ENCODE data around the gene ACVR2B. TPM values are rescaled to one million over a fixed set of nuclear protein-coding genes. Genes with fewer than 3 reads are reported as not detected.
"Not testable (repeated sequence)": the region's sequence is repeated elsewhere in the genome, so short reads cannot be mapped to it uniquely, and the experiment has no call there.

ACVR2B gene
- total RNA-seq (1 to 10 TPM; 5.5 to 6.0 TPM), polyA plus RNA-seq (0.43 TPM)

DNA sequence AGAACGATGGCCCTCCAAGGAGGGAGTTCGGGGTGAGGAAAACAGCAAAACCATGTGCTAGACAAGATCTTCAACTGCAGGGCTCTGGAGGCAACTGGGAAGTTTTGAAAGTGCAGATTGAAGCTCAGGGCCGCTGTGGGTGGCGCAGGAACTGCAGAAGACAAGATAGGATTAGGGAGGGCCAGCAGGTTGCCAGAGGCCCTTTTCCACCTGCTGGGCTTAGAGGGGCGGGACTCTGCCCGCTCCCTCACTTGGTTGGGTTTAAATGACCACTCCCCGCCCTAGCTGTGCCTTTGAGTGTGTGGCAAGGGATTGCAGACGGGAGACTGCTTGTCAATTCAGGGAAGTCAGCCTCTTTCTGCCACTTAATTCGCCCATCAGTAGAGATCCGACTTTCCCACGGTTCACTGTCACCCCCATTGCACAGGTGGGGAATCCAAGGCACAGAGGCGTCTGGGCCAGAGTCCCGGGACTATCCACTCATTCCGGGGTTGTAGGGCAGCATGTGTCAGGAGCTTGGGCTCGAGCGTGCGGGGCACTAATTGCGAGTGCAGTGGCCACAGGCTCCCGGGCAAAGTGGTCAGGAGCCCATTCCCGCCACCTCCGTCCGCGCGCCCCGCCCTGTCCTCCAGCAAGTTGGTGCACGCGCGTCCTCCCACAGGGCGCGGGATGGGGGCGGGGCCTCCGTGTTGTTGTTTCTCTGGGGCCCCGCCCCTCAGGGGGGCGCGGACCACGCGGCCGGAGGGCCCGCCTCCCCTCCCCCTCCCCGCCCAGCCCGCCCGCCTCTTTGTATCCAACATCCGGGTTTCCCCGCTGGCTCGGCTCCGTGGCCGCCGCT is at the start of gene ACVR2B:
ACVR2B (plus strand) TSS at position 816 of the 838 bp plus-strand sequence. CDS start 433 bp downstream, outside the sequence.
- H3K4me1 ChIP-seq (ENCODE audit: insufficient read depth, low read length), result peaks cover 19% of the 10 kb centered on the region
- peaks cover 0 to 4% (median 0%) of the 10 kb centered on the region in 3 donors for H3K36me3 Mint-ChIP-seq
- peak; percentile 37 to 77 (median 54) for DNase-seq
- H3K4me1 Mint-ChIP-seq, result peaks cover 13 to 32% (median 14%) of the 10 kb centered on the region in 3 donors
- peaks cover 11 to 17% of the 10 kb centered on the region in 2 donors for H3K27me3 Mint-ChIP-seq
- H3K9me3 Mint-ChIP-seq, result no peaks in the 10 kb centered on the region
- H3K27me3 ChIP-seq (ENCODE audit: insufficient read depth, low read length, poor library complexity, severe bottlenecking), result no peaks in the 10 kb centered on the region
- peak within 1 kb of the TSS; percentile 91 to 97 (median 96) for H3K4me3 Mint-ChIP-seq
- H3K27ac ChIP-seq (ENCODE audit: low read depth, low read length), result peak within 1 kb of the TSS; percentile 55
- no peaks in the 10 kb centered on the region for H3K36me3 ChIP-seq (ENCODE audit: insufficient read depth, low read length)
- no peaks in the 10 kb centered on the region for H3K9me3 ChIP-seq (ENCODE audit: low read length)
- H3K27ac Mint-ChIP-seq, result peak within 1 kb of the TSS; percentile 36 to 91 (median 86)
- peak within 1 kb of the TSS; percentile 67 for H3K4me3 ChIP-seq (ENCODE audit: low read length)
- ChIA-PET POLR2A (no interaction called here), CTCF (interaction anchor here (0.8 to 1.2 kb wide), 2 partner anchors 26 to 106 kb away, joined by 3 to 8 read pairs; partner anchors contain the start of gene XYLB)

- H3K9me3 ChIP-seq (ENCODE audit: low read length), result no peaks in the 10 kb centered on the region
- POLR2A ChIA-PET, result no interaction called here
- no peak overlapping the region for H3K4me3 ChIP-seq (ENCODE audit: low read length)
- no peaks in the 10 kb centered on the region for H3K4me1 ChIP-seq (ENCODE audit: insufficient read depth, low read length)
- Mint-ChIP-seq H3K4me3 (no peak overlapping the region), H3K36me3 (peaks cover 0 to 4% (median 2%) of the 10 kb centered on the region in 3 donors), H3K27ac (peak overlapping the region in 1 of 8 donors; percentile 24), H3K27me3 (no peaks in the 10 kb centered on the region), H3K9me3 (no peaks in the 10 kb centered on the region), H3K4me1 (no peaks in the 10 kb centered on the region)
- H3K27me3 ChIP-seq (ENCODE audit: insufficient read depth, low read length, poor library complexity, severe bottlenecking), result no peaks in the 10 kb centered on the region
- no peak for DNase-seq
- CTCF ChIA-PET, result interaction anchor here (0.8 kb wide), 1 partner anchor 58 kb away, joined by 3 read pairs; the partner anchor contains the start of gene XYLB
- no peaks in the 10 kb centered on the region for H3K36me3 ChIP-seq (ENCODE audit: insufficient read depth, low read length)
- no peak overlapping the region for H3K27ac ChIP-seq (ENCODE audit: low read depth, low read length)
Measured at GRCh38 chr3:38404286-38404685, 49.4 kb upstream of the ACVR2B start.

DNA sequence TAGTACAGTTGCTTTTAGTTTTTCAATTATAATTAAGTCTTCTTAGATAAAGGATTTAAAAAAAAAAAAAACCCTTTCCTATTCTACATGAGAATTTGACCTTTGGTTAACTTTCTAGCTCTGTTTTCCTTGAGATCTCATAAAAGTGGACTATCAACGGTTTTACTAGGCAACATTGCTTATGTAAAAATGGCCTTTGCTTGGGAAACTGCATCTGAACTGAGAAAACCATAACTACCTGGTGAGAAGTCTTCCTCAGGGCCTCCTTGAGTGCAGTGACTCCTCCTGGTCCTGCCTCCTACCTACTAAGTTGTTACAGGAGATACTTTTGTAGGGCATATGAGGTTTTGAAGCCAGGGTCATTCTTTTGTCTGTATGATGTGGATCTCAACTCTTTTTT is 42.1 kb upstream of the ACVR2B start:
- Histone ChIP-seq H3K36me3 (ENCODE audit: insufficient read depth, low read length) (no peaks in the 10 kb centered on the region), H3K4me1 (ENCODE audit: insufficient read depth, low read length) (no peaks in the 10 kb centered on the region), H3K9me3 (ENCODE audit: low read length) (no peaks in the 10 kb centered on the region), H3K27me3 (ENCODE audit: insufficient read depth, low read length, poor library complexity, severe bottlenecking) (no peaks in the 10 kb centered on the region), H3K4me3 (ENCODE audit: low read length) (no peak overlapping the region), H3K27ac (ENCODE audit: low read depth, low read length) (no peak overlapping the region)
- H3K4me1 Mint-ChIP-seq, result no peaks in the 10 kb centered on the region
- no peaks in the 10 kb centered on the region for H3K27me3 Mint-ChIP-seq
- ChIA-PET POLR2A (interaction anchor here (0.7 kb wide), 1 partner anchor 53 kb away, joined by 4 read pairs; no protein-coding TSS in a partner anchor), CTCF (interaction anchor here (0.7 kb wide), 1 partner anchor 205 kb away, joined by 3 read pairs; no protein-coding TSS in a partner anchor)
- H3K4me3 Mint-ChIP-seq, result no peak overlapping the region
- no peak for DNase-seq
- H3K9me3 Mint-ChIP-seq, result peaks cover 0 to 4% (median 0%) of the 10 kb centered on the region in 5 donors
- H3K27ac Mint-ChIP-seq, result no peak overlapping the region
- H3K36me3 Mint-ChIP-seq, result peaks cover 0 to 4% (median 0%) of the 10 kb centered on the region in 3 donors

DNA sequence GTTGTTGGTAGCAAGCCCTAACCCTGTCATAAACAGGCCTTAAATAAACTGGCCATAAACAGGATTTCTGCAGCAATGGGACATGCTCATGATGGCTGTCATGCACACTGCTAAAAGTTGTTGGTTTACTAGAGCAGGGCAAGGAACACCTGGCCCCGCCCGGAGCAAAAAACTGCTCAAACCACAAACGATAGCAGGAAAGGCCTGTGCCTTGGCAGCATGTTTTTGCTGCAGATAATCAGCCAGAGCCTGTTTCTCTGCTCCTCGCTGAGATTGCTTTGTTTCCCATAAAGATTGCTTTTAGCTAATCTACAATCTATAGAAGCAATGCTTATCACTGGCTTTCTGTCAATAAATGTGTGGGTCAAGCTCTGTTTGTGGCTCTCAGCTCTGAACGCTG is 32.9 kb upstream of the ACVR2B start:
- POLR2A ChIA-PET; H3K36me3 Mint-ChIP-seq; H3K27me3 ChIP-seq (ENCODE audit: insufficient read depth, low read length, poor library complexity, severe bottlenecking); H3K27me3 Mint-ChIP-seq; CTCF ChIA-PET; H3K27ac ChIP-seq (ENCODE audit: low read depth, low read length); H3K4me3 ChIP-seq (ENCODE audit: low read length); H3K9me3 ChIP-seq (ENCODE audit: low read length); H3K9me3 Mint-ChIP-seq; H3K36me3 ChIP-seq (ENCODE audit: insufficient read depth, low read length); DNase-seq: not testable (repeated sequence)
- H3K4me1 Mint-ChIP-seq, result peaks cover 8 to 32% (median 27%) of the 10 kb centered on the region in 3 donors
- H3K4me1 ChIP-seq (ENCODE audit: insufficient read depth, low read length), result peaks cover 18% of the 10 kb centered on the region
- peak overlapping the region in 1 of 8 donors; percentile 35 for H3K27ac Mint-ChIP-seq
- peak overlapping the region in 1 of 7 donors; percentile 14 for H3K4me3 Mint-ChIP-seq

DNA sequence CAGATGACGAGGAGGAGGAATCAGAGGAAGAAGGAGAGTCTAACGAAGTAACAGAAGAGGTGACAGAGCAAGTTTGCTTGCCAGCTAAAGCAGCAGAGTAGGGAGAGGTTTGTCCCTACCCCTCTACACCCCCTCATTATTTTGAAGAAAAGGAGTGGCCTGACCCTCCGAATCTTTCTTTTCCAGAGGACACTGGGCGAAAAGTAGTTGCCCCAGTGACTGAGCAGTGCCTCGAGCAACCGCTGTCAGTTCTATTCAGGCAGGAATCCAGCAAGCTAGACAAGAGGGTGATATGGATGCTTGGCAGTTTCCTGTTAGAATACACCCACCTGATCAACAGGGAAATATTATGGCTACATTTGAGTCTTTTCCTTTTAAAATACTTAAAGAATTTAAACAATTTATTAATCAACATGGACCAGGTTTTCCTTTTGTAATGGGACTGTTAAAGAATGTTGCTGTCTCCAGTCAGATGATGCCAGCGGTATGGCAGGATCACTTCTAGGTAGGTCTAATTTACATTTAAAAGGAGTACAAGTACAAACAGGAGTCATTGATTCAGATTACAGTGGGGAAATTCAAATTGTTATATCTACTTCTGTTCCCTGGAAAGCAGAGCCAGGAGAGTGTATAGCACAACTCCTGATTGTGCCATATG is 31.9 kb upstream of the ACVR2B start:
- no peak overlapping the region for H3K4me3 Mint-ChIP-seq
- Histone ChIP-seq H3K9me3 (ENCODE audit: low read length) (no peaks in the 10 kb centered on the region), H3K4me1 (ENCODE audit: insufficient read depth, low read length) (peaks cover 25% of the 10 kb centered on the region), H3K27me3 (ENCODE audit: insufficient read depth, low read length, poor library complexity, severe bottlenecking) (no peaks in the 10 kb centered on the region), H3K36me3 (ENCODE audit: insufficient read depth, low read length) (no peaks in the 10 kb centered on the region), H3K4me3 (ENCODE audit: low read length) (no peak overlapping the region), H3K27ac (ENCODE audit: low read depth, low read length) (no peak overlapping the region)
- POLR2A ChIA-PET, result no interaction called here
- DNase-seq, result no peak
- CTCF ChIA-PET, result no interaction called here
- no peaks in the 10 kb centered on the region for H3K9me3 Mint-ChIP-seq
- H3K36me3 Mint-ChIP-seq, result no peaks in the 10 kb centered on the region
- H3K27me3 Mint-ChIP-seq, result peaks cover 0 to 3% of the 10 kb centered on the region in 2 donors
- H3K4me1 Mint-ChIP-seq, result peaks cover 16 to 43% (median 38%) of the 10 kb centered on the region in 3 donors
- H3K27ac Mint-ChIP-seq, result no peak overlapping the region

- H3K36me3 Mint-ChIP-seq; POLR2A ChIA-PET; H3K9me3 ChIP-seq (ENCODE audit: low read length); H3K9me3 Mint-ChIP-seq; H3K27ac ChIP-seq (ENCODE audit: low read depth, low read length); H3K27me3 Mint-ChIP-seq; H3K27me3 ChIP-seq (ENCODE audit: insufficient read depth, low read length, poor library complexity, severe bottlenecking); H3K36me3 ChIP-seq (ENCODE audit: insufficient read depth, low read length): not testable (repeated sequence)
- CTCF ChIA-PET, result interaction anchor here (1.3 to 2.1 kb wide), 3 partner anchors 28 to 80 kb away, joined by 5 to 9 read pairs (median 5); partner anchors contain the start of gene XYLB
- Mint-ChIP-seq H3K27ac (peak overlapping the region in 5 of 8 donors; percentile 27 to 86 (median 51)), H3K4me3 (peak overlapping the region in 6 of 7 donors; percentile 35 to 80 (median 54)), H3K4me1 (peaks cover 26 to 49% (median 46%) of the 10 kb centered on the region in 3 donors)
- DNase-seq, result peak in 3 of 5 donors; percentile 14 to 50 (median 36)
- H3K4me3 ChIP-seq (ENCODE audit: low read length), result peak overlapping the region; percentile 48
- H3K4me1 ChIP-seq (ENCODE audit: insufficient read depth, low read length), result peaks cover 30% of the 10 kb centered on the region
Measured at GRCh38 chr3:38426798-38427426, 26.8 kb upstream of the ACVR2B start.

GRCh38 chr3:38432871-38433658 is 20.6 kb upstream of the ACVR2B start:
- peaks cover 10% of the 10 kb centered on the region for H3K4me1 ChIP-seq (ENCODE audit: insufficient read depth, low read length)
- H3K27me3 Mint-ChIP-seq; DNase-seq; H3K27ac ChIP-seq (ENCODE audit: low read depth, low read length); H3K27me3 ChIP-seq (ENCODE audit: insufficient read depth, low read length, poor library complexity, severe bottlenecking); POLR2A ChIA-PET; H3K4me3 Mint-ChIP-seq; H3K36me3 ChIP-seq (ENCODE audit: insufficient read depth, low read length); H3K4me3 ChIP-seq (ENCODE audit: low read length): not testable (repeated sequence)
- peak overlapping the region in 1 of 8 donors; percentile 21 for H3K27ac Mint-ChIP-seq
- peaks cover 16% of the 10 kb centered on the region for H3K9me3 ChIP-seq (ENCODE audit: low read length)
- peaks cover 23 to 45% (median 42%) of the 10 kb centered on the region in 5 donors for H3K9me3 Mint-ChIP-seq
- peaks cover 7 to 15% (median 14%) of the 10 kb centered on the region in 3 donors for H3K4me1 Mint-ChIP-seq
- CTCF ChIA-PET, result interaction anchor here (0.9 kb wide), 1 partner anchor 25 kb away, joined by 3 read pairs; no protein-coding TSS in a partner anchor
- H3K36me3 Mint-ChIP-seq, result peaks cover 1 to 35% (median 7%) of the 10 kb centered on the region in 3 donors
